Measurements from ENCODE around the gene STUB1.
A peak's percentile ranks its signal among the peaks of the same experiment; 100 is the strongest.

Gene STUB1

GRCh38 chr16:679814-680624 lies at the start of gene STUB1:
Gene STUB1 (plus strand): TSS chr16:680410. CDS start chr16:680526, 116 bp downstream.
- no peak for DNase-seq

GRCh38 chr16:630815-631405 lies 49.3 kb upstream of the STUB1 start, which contains the start of gene WFIKKN1:
Gene WFIKKN1 (plus strand): TSS chr16:630985. CDS start chr16:631254, 269 bp downstream.
- DNase-seq = no peak

- DNase-seq = no peak
These were observed 48.3 kb upstream of the STUB1 start for GRCh38 chr16:631808-632358.

GRCh38 chr16:632486-633335 lies 47.5 kb upstream of the STUB1 start:
- DNase-seq = no peak

- no peak for DNase-seq
These were observed 46.7 kb upstream of the STUB1 start for GRCh38 chr16:633336-634050.

- DNase-seq = no peak
These were observed 46.0 kb upstream of the STUB1 start for GRCh38 chr16:634051-634670.

- no peak for DNase-seq
These were observed 45.2 kb upstream of the STUB1 start for GRCh38 chr16:634996-635395.

GRCh38 chr16:635573-636205 lies 44.5 kb upstream of the STUB1 start:
- no peak for DNase-seq

GRCh38 chr16:636206-637080 lies 43.8 kb upstream of the STUB1 start, which contains the start of gene METTL26:
Gene METTL26 (minus strand): TSS chr16:636305. CDS start chr16:636290, 15 bp downstream.
- peak; percentile 70 for DNase-seq

GRCh38 chr16:637081-638018 lies 42.9 kb upstream of the STUB1 start:
- no peak for DNase-seq

- DNase-seq = no peak
These were observed 42.1 kb upstream of the STUB1 start for GRCh38 chr16:638034-638543.

GRCh38 chr16:638836-639235 lies 41.4 kb upstream of the STUB1 start:
- DNase-seq = no peak

GRCh38 chr16:640614-641013 lies 39.6 kb upstream of the STUB1 start:
- DNase-seq = no peak

GRCh38 chr16:641326-642188 lies 38.7 kb upstream of the STUB1 start, which contains the start of gene MCRIP2:
Gene MCRIP2 (plus strand): TSS chr16:641828. CDS start chr16:641992, 164 bp downstream.
- no peak for DNase-seq

GRCh38 chr16:642189-643049 lies 37.8 kb upstream of the STUB1 start:
- no peak for DNase-seq

GRCh38 chr16:643050-643368 lies 37.2 kb upstream of the STUB1 start:
- DNase-seq = no peak

GRCh38 chr16:644556-644955 lies 35.7 kb upstream of the STUB1 start:
- no peak for DNase-seq
